Glutamatergic neuron (in vitro differentiated cells): ENCODE measurements around the gene ZNF776. TPM values are rescaled to one million over a fixed set of nuclear protein-coding genes. Genes with fewer than 3 reads are reported as not detected.

Experiments used
- DNase-seq: peaks from one replicate; pipeline ENCODE4 v3.0.0; 2022
- H3K27ac Mint-ChIP-seq: one replicate; pipeline ENCODE4 v1.8.0; 2020; ENCODE audit warnings: mild to moderate bottlenecking, mixed read lengths, inconsistent platforms; ENCODE audit not compliant: unreplicated experiment
- H3K27me3 Mint-ChIP-seq: one replicate; pipeline ENCODE4 v1.8.0; 2020; ENCODE audit warnings: mild to moderate bottlenecking, moderate library complexity, mixed read lengths, inconsistent platforms; ENCODE audit not compliant: unreplicated experiment
- H3K36me3 Mint-ChIP-seq: one replicate; pipeline ENCODE4 v1.8.0; 2020; ENCODE audit warnings: mild to moderate bottlenecking, mixed read lengths, inconsistent platforms; ENCODE audit not compliant: unreplicated experiment
- H3K4me1 Mint-ChIP-seq: one replicate; pipeline ENCODE4 v1.8.0; 2020; ENCODE audit warnings: mild to moderate bottlenecking, low read depth, mixed read lengths, inconsistent platforms; ENCODE audit not compliant: unreplicated experiment
- H3K4me3 Mint-ChIP-seq: one replicate; pipeline ENCODE4 v1.8.0; 2020; ENCODE audit warnings: mild to moderate bottlenecking, mixed read lengths, inconsistent platforms; ENCODE audit not compliant: unreplicated experiment
- H3K9me3 Mint-ChIP-seq: one replicate; pipeline ENCODE4 v1.8.0; 2020; ENCODE audit warnings: mild to moderate bottlenecking, moderate library complexity, mixed read lengths, inconsistent platforms; ENCODE audit not compliant: unreplicated experiment
- CTCF ChIP-seq: fragments of 200-600 bp; sonication (generic); IDR thresholded peaks from one replicate; pipeline ENCODE4 v1.5.0; 2021; ENCODE audit not compliant: partially characterized antibody, unreplicated experiment
- total RNA-seq: library from RNA; stranded (reverse); fragmentation: NEBNext Ultra II Directional; extraction: Animal tissue kit (Norgen Biotek cat#: 25700); gene quantifications from one replicate; pipeline ENCODE4 v1.2.1, GENCODE V29; 2021; ENCODE audit not compliant: unreplicated experiment

ZNF776 gene
- total RNA-seq, 1 donor from 2014 or later = 41.5 TPM

- no peak for DNase-seq
- Mint-ChIP-seq H3K4me3 (peak overlapping the region; percentile 100), H3K27me3 (peaks cover 12% of the 10 kb centered on the region), H3K9me3 (peaks cover 6% of the 10 kb centered on the region), H3K27ac (peak overlapping the region; percentile 95), H3K36me3 (peaks cover 20% of the 10 kb centered on the region), H3K4me1 (peaks cover 21% of the 10 kb centered on the region)
- TF ChIP-seq CTCF = no peak
Observed at GRCh38 chr19:57709616-57710015, 37.0 kb upstream of the ZNF776 start.

- TF ChIP-seq CTCF = no peak
- no peak for DNase-seq
- no peak overlapping the region for H3K4me3 Mint-ChIP-seq
- peaks cover 13% of the 10 kb centered on the region for H3K36me3 Mint-ChIP-seq
- no peak overlapping the region for H3K27ac Mint-ChIP-seq
- H3K4me1 Mint-ChIP-seq = peaks cover 13% of the 10 kb centered on the region
- H3K27me3 Mint-ChIP-seq = peaks cover 10% of the 10 kb centered on the region
- peaks cover 6% of the 10 kb centered on the region for H3K9me3 Mint-ChIP-seq
Observed at GRCh38 chr19:57712222-57712621, 34.4 kb upstream of the ZNF776 start.

DNA sequence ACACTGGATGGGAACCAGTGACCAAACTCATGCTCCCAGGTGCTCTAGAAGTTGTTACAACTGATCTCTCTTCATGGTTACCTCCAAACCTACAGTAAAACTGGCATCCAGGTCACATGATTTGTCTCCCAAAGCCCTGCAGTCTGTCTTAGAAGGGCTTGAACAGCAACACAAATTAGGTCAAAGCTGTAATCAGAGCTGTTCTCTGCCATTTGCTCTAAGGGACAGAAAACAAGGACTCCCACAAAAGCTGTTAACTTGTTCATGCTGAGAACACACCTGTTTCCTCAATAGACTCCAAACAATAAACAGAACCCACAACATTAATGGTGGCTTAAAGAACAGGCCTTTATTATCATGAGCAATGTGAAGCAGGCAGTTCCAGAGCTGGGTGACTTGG, 27.2 kb upstream of the ZNF776 start:
- TF ChIP-seq CTCF = no peak
- Mint-ChIP-seq H3K27ac (peak overlapping the region; percentile 89), H3K36me3 (peaks cover 56% of the 10 kb centered on the region), H3K4me1 (peaks cover 28% of the 10 kb centered on the region), H3K27me3 (peaks cover 18% of the 10 kb centered on the region), H3K9me3 (peaks cover 17% of the 10 kb centered on the region), H3K4me3 (peak overlapping the region; percentile 66)
- DNase-seq = no peak

DNA sequence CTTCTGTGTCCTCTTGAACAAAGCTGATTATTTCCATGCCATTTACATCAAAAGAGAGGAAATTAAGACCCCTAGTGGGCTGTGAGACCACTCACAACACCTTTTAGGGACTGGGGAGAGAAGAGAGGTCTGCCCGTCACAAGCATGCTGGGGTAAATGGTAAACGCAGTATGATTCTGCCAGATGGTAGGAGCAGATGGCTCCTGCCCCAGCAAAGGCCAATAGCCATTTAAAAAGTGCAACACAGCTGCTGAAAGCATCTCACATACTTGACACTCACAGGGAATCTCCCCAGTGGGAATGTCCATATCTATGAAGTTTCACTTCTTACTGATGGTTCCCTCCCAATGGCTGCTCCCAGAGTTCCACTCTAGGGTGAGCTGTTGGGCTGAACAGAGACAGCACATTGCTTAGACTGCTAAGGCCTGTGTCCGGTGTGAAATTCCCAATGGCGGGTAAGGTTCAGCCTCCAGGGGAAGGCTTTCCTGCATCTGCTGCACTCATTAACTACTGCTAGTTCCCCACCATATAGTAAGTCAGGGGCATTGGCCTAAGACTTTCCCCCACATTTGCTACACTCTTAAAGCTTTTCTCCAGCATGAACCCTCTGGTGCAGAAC, 26.6 kb upstream of the ZNF776 start:
- peak; percentile 22 for TF ChIP-seq CTCF
- peak overlapping the region; percentile 66 for H3K4me3 Mint-ChIP-seq
- peak overlapping the region; percentile 89 for H3K27ac Mint-ChIP-seq
- H3K36me3 Mint-ChIP-seq = peaks cover 60% of the 10 kb centered on the region
- peak; percentile 34 for DNase-seq
- H3K9me3 Mint-ChIP-seq = peaks cover 17% of the 10 kb centered on the region
- peaks cover 22% of the 10 kb centered on the region for H3K27me3 Mint-ChIP-seq
- H3K4me1 Mint-ChIP-seq = peaks cover 31% of the 10 kb centered on the region

DNA sequence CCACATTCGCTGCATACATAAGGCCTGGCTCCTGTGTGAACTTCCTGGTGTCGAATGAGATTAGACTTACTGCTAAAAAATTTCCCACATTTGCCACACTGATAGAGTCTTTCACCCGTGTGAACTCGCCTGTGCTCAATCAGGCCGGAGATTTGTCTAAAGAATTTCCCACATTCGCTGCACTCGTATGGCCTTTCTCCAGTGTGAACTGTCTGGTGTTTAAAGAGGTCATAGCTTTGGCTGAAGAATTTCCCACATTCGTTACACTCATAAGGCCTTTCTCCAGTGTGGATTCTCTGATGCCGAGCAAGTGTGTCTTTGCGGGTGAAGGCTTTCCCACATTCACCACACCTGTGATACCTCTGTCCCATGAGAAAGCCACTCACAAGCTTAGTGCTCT, 25.7 kb upstream of the ZNF776 start:
- H3K4me1 Mint-ChIP-seq = peaks cover 31% of the 10 kb centered on the region
- peaks cover 22% of the 10 kb centered on the region for H3K27me3 Mint-ChIP-seq
- TF ChIP-seq CTCF = no peak
- peaks cover 61% of the 10 kb centered on the region for H3K36me3 Mint-ChIP-seq
- H3K4me3 Mint-ChIP-seq = peak overlapping the region; percentile 66
- peak overlapping the region; percentile 89 for H3K27ac Mint-ChIP-seq
- no peak for DNase-seq
- peaks cover 17% of the 10 kb centered on the region for H3K9me3 Mint-ChIP-seq
